ENCODE results near the gene BEND2. TPM values are rescaled to one million over a fixed set of nuclear protein-coding genes. Genes with fewer than 3 reads are reported as not detected.
"Not testable (repeated sequence)": the region's sequence is repeated elsewhere in the genome, so short reads cannot be mapped to it uniquely, and the experiment has no call there.

BEND2 gene
- total and polyA plus RNA-seq, 10 of the 15 experiments (the other 5 are each of a cell fraction or from before 2014, with no cell fraction given) = not detected

- no peak for TF ChIP-seq PKNOX1 (IDR thresholded peaks at IDR 0.05)
- no peak for TF ChIP-seq PRDM15 (CRISPR knock-in tag; IDR thresholded peaks at IDR 0.05)
- no peak for TF ChIP-seq PBX3 (IDR thresholded peaks at IDR 0.05; ENCODE audit: insufficient replicate concordance, low read depth, low read length)
- no peak for TF ChIP-seq RUNX3 (IDR thresholded peaks at IDR 0.05; ENCODE audit: low read length)
- TF ChIP-seq ETV6 (conservative IDR thresholded peaks at IDR 0.05 in 1 of 2, IDR thresholded peaks at IDR 0.05 in 1 of 2; ENCODE audit: borderline replicate concordance in 1 of 2, low read depth in 1 of 2) = no peak
- no peak for TF ChIP-seq CHD4 (IDR thresholded peaks at IDR 0.05)
- TF ChIP-seq FOXM1 (IDR thresholded peaks at IDR 0.05; ENCODE audit: low read depth, low read length) = no peak
- TF ChIP-seq SRF (IDR thresholded peaks at IDR 0.05; ENCODE audit: low read depth in 2 of 2, low read length in 2 of 2) = no peak
- TF ChIP-seq HDAC2 (IDR thresholded peaks at IDR 0.05) = no peak
Measured at GRCh38 chrX:18252644-18253359, 32.1 kb upstream of the BEND2 start (continued).

GRCh38 chrX:18229646-18230045, 9.0 kb upstream of the BEND2 start:
- BruUV-seq (replicated peaks); intact Hi-C loops (cut with micrococcal nuclease; ENCODE audit: unreplicated experiment); H4K20me1 ChIP-seq (ENCODE audit: control insufficient read depth, insufficient read depth); POLR2A ChIA-PET; H3K36me3 ChIP-seq (ENCODE audit: control insufficient read depth in 2 of 2, insufficient read depth in 2 of 2, low read length in 1 of 2); DNase-seq (ENCODE audit: low read depth, low spot score); H2AFZ ChIP-seq (ENCODE audit: control insufficient read depth, low read depth, low read length); H3K79me2 ChIP-seq (ENCODE audit: control insufficient read depth, insufficient read depth, low read length); H3K4me3 ChIP-seq; ATAC-seq; CTCF ChIA-PET; H3K4me2 ChIP-seq (ENCODE audit: control insufficient read depth, insufficient read depth); H3K4me1 ChIP-seq (ENCODE audit: control insufficient read depth, insufficient read depth, low read length); RAD21 ChIA-PET (ENCODE audit: unreplicated experiment); H3K9ac ChIP-seq (ENCODE audit: control insufficient read depth, insufficient read depth, low read length); SMC1A ChIA-PET (ENCODE audit: uncharacterized antibody, unreplicated experiment); H3K27me3 ChIP-seq (replicated peaks in 1 of 2; ENCODE audit: control insufficient read depth in 2 of 2, insufficient read depth in 2 of 2, low read length in 1 of 2); H3K27ac ChIP-seq (ENCODE audit: control insufficient read depth, insufficient read depth); H3K9me3 ChIP-seq (replicated peaks; ENCODE audit: control insufficient read depth, insufficient read depth, low read length); FAIRE-seq; in situ Hi-C loops (cut with MboI): not testable (repeated sequence)
- WGBS (ENCODE audit: insufficient coverage, insufficient replicate concordance, low lambda C conversion rate, missing lambda C conversion rate) = 67% methylated on average over 9 of the region's 21 CpGs

All from GM12878 (cell line).